GM19023 (cell line): ENCODE measurements around the gene VILL.
"Not testable (repeated sequence)": the region's sequence is repeated elsewhere in the genome, so short reads cannot be mapped to it uniquely, and the experiment has no call there.

Source experiments
- ATAC-seq: cut with Tn5 transposase; IDR thresholded peaks from one replicate; pipeline ENCODE4 v1.9.1; 2021; ENCODE audit warnings: mild to moderate bottlenecking, moderate library complexity; ENCODE audit not compliant: unreplicated experiment

The VILL gene

DNA sequence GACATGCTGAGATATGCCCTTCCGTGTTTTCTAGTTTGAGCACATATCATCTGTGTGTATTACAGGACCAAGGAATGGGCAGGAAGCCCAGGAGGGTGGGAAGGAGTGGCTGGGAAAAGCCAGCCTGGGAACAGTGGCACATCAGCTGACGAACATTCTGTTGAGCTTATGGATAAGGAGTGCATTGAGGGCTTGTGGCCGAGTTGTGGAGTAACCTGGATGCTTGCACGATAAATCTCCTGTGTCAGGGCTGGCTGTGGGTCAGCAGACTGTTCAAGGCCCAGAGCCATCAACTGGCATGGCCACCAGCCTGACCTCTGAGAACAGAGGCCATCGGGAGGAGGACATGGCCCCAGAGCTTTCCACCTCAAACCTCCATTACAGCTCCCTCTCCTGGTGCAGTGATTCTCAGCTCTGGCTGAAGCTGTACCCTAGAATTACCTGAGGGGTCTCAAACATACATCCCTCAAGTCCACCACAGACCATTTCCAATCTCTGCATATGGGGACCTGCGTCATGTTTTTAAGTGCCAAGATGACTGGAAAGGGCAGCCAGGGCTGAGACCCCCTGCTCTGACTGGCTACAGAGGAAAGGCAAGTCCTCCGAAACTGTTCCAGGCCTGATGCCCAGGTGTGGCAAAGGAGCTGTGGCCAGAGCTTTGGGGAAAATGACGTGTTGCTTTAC is 4.8 kb upstream of the VILL start:
- ATAC-seq, result no peak

- ATAC-seq, result no peak
Observed at GRCh38 chr3:37986479-37987314, 3.9 kb upstream of the VILL start.

DNA sequence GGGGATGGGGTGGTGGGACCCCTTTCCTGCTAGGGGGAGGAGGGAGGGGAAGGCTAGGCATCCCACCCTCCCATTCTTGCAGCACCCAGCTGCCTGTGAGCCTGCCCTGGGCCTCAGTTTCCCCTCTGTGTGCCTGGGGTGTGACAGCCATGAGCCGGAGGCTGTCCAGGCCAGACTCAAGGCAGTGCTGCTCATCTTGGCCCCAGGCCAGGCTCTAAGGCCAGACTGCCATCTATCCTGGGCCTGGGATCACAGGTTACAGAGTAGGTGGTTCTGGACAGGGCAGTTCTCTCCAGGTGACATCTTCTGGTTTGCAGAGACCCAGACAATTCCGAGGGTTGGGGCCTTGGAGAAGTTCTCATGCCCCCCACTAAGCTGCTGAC is 3.3 kb upstream of the VILL start:
- no peak for ATAC-seq

DNA sequence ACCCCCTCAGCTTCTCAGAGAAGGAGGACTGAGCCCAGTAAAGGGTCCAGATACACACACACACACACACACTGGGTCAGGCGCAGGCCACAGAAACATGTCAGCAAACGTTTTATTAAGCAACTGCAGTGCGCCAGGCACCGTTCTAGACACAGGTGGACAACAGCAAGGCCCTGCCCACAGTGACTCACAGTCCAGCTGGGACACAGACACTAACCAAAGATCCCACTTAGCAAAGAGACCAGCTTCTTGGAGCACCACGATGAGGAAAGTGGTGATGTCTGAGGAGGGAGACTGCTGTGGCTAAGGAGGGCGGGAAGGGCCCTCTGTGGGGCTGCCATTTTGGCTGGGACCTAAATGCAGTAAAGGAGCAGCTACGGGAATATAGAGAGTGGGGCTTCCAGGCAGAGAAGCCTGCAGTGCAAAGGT is 2.8 kb upstream of the VILL start:
- no peak for ATAC-seq

DNA sequence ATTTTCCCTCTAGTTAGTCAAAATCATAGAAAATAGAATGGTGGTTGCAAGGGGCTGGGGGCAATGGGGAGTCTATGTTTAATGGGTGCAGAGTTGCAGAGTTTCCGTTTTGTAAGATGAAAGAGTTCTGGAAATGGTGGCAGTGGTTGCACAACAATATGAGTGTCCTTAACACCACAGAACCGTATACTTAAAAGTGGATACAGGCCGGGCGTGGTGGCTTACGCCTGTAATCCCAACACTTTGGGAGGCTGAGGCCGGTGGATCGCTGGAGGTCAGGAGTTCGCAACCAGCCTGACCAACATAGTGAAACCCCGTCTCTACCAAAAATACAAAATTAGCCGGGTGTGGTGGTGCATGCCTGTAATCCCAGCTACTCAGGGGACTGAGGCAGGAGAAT is 2.2 kb upstream of the VILL start:
- not testable (repeated sequence) for ATAC-seq

DNA sequence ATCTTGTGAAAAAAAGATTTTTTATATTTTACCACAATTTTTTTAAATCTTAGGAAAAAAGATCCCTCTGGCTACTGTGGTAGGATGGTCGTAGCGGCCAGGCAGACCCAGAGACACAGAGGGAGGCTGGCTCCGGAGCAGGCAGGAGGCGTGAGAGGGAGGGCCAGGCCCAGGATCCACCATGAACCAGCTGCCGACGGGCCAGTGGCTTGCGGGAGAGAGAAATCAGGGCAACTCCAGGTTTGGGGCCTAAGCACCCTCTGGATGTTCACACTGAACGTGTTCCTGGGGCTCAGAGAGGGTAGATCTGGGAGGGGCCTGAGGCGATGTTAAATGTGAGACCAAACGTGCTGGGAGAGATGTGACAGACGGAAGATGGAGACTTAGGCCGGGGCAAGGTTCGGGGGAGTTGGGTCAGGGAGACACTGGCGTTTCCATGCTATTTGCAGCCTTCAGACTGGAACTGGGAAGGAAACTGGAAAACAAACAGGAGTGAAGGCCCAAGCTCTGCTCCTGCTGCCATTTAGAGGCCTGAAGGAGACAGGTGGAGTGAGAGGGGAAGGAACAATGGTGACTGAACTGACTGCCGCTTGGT is 1.6 kb upstream of the VILL start:
- no peak for ATAC-seq

DNA sequence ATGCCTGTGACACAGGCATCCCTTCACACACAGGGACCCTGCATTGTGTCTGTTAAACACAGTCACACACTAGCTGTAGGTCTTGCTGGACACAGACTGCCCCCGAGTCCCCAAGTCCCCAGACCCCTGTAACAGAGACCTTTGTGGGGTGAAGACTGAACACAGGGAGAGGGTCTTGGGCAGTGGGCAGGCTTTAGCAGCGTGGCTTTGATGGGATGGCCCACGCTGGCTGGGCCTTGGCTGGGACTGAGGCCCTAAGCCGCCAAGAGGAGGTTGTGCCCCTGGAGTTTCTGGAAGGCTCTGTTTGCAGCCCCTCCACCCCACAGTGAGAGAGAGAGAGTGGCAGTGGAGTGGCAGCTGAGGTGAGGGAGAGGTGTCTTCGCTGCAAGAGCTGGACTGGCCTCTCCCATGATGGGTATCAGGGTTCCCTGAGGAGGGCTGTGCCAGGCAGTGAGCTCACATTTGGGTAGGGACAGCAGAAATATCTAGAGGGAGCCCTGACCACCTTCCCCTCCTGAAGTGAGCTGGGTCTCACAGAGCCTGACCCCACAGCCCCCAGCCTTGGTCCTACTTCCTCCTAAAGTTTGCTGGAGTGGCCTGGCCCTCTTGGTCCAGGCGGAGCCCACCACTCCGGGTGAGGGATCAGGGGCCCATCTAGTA is 635 bp upstream of the VILL start:
- no peak for ATAC-seq

DNA sequence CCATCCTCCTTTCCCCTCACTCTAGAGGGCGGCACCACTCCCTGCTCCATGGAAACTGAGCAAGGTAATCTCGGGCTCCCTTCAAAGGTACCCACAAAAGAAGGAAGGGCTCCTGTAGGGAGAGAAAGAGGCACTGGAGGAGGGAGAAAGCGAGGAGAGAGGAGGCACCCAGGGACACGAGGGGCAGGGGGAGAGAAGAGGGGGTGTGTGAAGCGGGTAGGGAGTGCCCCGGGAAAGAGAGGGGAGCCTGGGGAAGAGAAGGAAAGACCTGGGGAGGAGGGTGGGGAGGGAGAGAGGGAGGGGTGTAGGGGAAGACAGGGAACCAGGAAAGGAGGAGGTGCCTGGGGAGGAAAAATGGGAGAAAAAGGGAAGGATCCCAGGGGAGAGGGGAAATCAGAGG is 523 bp downstream of the VILL start:
- ATAC-seq, result no peak

DNA sequence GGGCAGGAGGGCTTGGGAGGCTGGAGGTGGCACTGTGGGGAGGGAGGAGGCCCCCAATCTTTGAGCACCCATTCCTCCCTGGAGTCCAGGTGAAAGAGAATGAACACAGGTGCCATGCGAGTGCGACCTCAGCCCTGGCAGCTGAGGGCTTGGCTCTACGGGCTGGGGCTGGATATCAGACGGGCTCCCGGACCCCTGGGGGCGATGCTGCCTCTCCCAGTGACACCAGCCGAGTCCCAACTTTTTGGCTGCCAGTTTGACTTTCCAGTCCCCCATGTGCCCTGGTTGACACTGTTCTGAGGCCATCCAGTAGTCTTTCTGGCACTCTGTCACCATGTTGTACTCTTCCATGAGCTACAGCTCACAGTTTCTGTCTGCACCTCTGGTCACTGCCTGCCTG is 1.2 kb downstream of the VILL start:
- no peak for ATAC-seq

GRCh38 chr3:37992271-37993066 is 1.9 kb downstream of the VILL start:
- no peak for ATAC-seq

- ATAC-seq, result no peak
Observed at GRCh38 chr3:37993067-37993455, 2.5 kb downstream of the VILL start.

- ATAC-seq, result peak; percentile 1
Observed at GRCh38 chr3:37993460-37993819, 2.9 kb downstream of the VILL start.

DNA sequence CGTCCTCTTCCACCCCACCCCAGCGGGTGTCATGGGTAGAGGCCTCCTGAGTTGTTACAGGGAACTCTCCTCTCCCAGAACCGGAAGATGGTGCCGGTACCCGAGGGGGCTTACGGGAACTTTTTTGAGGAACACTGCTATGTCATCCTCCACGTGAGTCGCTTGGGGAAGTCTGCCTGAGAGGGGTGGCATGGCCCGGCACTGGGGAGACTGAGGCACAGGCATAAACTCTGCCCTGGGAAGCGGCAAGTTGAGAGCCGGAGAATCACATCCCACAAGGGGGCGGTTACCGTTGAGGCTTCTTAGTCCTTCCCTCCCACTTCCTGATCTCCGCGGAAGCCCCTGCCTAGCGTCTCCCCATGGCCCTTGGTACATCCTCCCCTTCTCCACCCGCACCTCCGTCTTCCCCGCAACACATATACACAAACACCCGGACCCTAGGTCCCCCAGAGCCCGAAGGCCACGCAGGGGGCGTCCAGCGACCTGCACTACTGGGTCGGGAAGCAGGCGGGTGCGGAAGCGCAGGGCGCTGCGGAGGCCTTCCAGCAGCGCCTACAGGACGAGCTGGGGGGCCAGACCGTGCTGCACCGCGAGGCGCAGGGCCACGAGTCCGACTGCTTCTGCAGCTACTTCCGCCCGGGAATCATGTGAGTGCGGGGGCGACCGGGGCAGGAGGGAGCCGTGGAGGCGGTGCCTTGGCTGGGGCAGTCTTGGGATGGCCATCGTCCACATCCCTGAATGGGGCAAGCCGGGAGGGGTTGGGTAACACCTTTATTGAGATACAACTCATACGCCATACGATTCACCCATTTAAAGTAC is 3.4 kb downstream of the VILL start:
- peak; percentile 59 for ATAC-seq

DNA sequence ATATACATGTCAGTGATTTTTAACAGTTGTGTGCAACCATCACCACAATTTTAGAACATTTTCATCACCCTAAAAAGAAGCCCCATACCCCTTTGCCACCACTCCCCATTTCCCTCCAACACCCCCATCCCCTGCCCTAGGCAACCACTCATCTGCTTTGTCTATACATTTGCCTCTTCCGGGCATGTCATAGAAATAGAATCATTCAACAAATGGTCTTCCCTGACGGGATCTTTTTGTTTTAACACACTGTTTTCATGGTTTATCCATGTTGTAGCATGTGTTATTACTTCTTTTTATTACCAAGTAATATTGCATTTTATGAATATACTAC is 4.0 kb downstream of the VILL start:
- ATAC-seq, result no peak

DNA sequence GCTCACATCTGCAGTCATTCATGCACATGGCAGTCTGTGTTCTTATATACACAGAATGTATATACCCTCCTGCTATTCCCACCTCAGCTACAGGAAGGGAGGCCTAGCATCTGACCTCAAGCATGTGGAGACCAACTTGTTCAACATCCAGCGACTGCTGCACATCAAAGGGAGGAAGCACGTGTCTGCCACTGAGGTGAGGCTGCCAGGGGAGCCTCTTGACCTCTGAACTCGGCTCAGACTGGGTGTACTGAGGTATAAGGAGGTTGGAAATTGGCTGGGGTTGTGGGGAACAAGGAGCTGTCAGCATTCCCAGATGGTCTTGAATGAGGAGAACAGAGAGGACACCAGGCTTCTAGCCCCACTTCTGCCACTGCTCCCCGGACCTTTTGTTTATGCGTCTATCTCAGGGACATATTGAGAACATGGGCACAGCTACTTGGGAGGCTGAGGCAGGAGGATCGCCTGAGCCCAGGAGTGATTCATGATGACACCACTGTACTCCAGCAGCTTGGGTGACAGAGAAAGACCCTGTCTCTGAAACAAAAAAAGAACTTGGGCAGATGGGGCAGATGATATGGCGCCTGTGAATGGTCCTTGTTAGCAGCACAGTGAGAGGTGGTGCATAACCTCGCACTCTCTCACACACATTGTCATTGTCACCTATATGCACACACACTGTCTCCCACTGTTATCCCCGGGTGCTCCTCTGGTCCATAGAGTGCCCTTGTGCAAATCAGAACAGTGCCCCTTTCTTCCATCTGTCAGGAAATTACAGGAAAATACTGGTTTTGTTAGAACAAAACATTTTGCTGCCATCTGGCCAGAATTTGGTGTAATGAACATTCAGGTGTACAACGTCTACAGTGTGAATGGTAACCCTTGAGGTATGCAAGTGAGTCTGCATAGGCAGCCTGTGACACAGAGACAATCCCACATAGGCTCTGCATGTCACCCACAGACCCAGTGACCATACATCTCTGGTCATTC is 5.4 kb downstream of the VILL start:
- ATAC-seq, result no peak

DNA sequence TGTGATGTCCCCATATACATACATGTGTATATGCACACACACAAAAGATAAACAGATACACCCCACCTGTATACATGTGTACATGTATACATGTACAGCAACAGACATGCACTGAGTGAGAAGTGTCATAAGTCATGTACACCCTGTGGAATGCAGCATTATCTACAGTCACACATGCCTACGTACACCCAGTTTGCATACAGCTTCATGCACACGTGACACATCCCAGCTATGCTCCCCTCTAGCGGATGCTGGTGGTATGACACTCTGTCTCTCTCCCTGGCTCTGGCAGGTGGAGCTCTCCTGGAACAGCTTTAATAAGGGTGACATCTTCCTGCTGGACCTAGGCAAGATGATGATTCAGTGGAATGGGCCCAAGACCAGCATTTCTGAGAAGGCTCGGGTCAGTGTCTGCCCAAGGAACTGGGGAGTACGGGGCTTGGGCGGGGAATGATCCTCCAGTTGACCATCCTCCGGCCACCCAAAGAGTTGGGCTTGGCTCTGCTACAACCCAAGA is 6.3 kb downstream of the VILL start:
- peak; percentile 37 for ATAC-seq

DNA sequence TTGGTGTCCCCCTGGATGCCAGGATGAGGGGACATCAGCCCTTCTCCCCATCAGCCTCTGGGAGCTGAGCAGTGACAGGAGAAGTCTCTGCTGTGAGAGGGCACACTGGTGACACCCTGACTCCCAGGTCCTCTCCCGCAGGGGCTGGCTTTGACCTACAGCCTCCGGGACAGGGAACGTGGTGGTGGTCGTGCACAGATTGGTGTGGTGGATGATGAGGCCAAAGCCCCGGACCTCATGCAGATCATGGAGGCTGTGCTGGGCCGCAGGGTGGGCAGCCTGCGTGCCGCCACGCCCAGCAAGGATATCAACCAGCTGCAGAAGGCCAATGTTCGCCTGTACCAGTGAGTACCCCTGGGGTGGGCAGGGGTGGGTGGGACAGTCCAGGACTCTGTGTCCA is 6.8 kb downstream of the VILL start:
- ATAC-seq, result no peak

DNA sequence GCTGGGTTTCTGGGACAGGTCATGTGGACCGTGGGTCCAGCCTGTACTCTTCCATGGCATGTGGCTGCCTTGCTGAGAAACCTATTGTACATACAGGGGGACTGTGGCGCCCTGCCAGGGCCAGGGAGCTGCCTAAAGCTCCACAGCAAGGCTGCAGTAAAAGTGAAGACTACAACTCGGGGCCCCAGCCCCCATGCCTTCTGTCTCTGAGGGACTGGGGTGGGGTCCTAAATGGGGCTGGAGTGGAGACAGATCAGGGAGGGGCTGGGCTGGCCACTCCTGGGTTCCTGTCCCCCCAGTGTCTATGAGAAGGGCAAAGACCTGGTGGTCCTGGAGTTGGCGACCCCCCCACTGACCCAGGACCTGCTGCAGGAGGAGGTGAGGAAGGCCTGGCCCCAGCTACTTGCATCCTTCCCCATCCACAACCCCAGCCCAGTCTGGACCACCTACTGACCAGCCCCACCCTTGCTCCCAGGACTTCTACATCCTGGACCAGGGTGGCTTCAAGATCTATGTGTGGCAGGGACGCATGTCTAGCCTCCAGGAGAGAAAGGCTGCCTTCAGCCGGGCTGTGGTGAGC is 7.3 kb downstream of the VILL start:
- no peak for ATAC-seq
